Left renal cortex interstitium (tissue), 4 donors: ENCODE results near the gene TUBG2. TPM values are rescaled to one million over a fixed set of nuclear protein-coding genes. Genes with fewer than 3 reads are reported as not detected.

ENCODE experiments used
- DNase-seq, 4 donors: peaks; one replicate each; pipeline ENCODE4 v3.0.0-alpha.2; 2013; ENCODE audit warnings: low read depth in 4 of 4, low spot score in 2 of 4, missing footprints in 1 of 4
- polyA plus RNA-seq, 4 donors: library from polyadenylated mRNA; unstranded; fragments of 120-200 nt; gene quantifications; one replicate each; pipeline ENCODE4 v1.2.1, GENCODE V29; 2013; ENCODE audit not compliant: insufficient read length in 4 of 4

TUBG2 gene
- polyA plus RNA-seq, 4 donors: 19.4 to 42.2 (median 30.5) TPM

- no peak for DNase-seq
Measured at GRCh38 chr17:42692489-42692888, 33.4 kb downstream of the TUBG2 start.

- no peak for DNase-seq
Measured at GRCh38 chr17:42694524-42694923, 35.4 kb downstream of the TUBG2 start.

GRCh38 chr17:42695500-42695899 is 36.4 kb downstream of the TUBG2 start:
- DNase-seq: no peak

- no peak for DNase-seq
Measured at GRCh38 chr17:42697108-42697811, 38.2 kb downstream of the TUBG2 start.

GRCh38 chr17:42698736-42699414 is 39.8 kb downstream of the TUBG2 start:
- no peak for DNase-seq

- no peak for DNase-seq
Measured at GRCh38 chr17:42699415-42699740, 40.3 kb downstream of the TUBG2 start.

- no peak for DNase-seq
Measured at GRCh38 chr17:42700586-42701289, 41.7 kb downstream of the TUBG2 start.

GRCh38 chr17:42702446-42702845 is 43.4 kb downstream of the TUBG2 start:
- no peak for DNase-seq

GRCh38 chr17:42704490-42704836 is 45.4 kb downstream of the TUBG2 start:
- no peak for DNase-seq

GRCh38 chr17:42704837-42705494 is 45.9 kb downstream of the TUBG2 start:
- no peak for DNase-seq

GRCh38 chr17:42706732-42707131 is 47.6 kb downstream of the TUBG2 start:
- DNase-seq: no peak

GRCh38 chr17:42708588-42708987 is 49.5 kb downstream of the TUBG2 start:
- no peak for DNase-seq

GRCh38 chr17:42709561-42709960 is 50.5 kb downstream of the TUBG2 start:
- no peak for DNase-seq

Other genes starting within 250 kb of the TUBG2 start
- 10 to 100 TPM; 58.0 to 85.6 (median 68.6) TPM for gene CAVIN1, start 236.0 kb upstream of the TUBG2 start, polyA plus RNA-seq
- gene ATP6V0A1, start 200.4 kb upstream of the TUBG2 start, polyA plus RNA-seq: 10 to 100 TPM; 41.5 to 73.0 (median 57.7) TPM
- 10 to 100 TPM; 19.3 to 29.7 (median 25.6) TPM for gene NAGLU, start 123.0 kb upstream of the TUBG2 start, polyA plus RNA-seq
- gene HSD17B1, start 106.4 kb upstream of the TUBG2 start, polyA plus RNA-seq: 1 to 10 TPM; 3.2 to 6.2 (median 5.2) TPM
- gene COASY, start 97.1 kb upstream of the TUBG2 start, polyA plus RNA-seq: 10 to 100 TPM; 57.7 to 67.1 (median 59.9) TPM
- gene MLX, start 92.2 kb upstream of the TUBG2 start, polyA plus RNA-seq: 10 to 100 TPM; 33.4 to 42.6 (median 35.8) TPM
- 10 to 100 TPM; 16.2 to 23.4 (median 18.3) TPM for gene PSMC3IP, start 81.6 kb upstream of the TUBG2 start, polyA plus RNA-seq
- 10 to 100 TPM; 41.9 to 65.7 (median 51.1) TPM for gene RETREG3, start 49.9 kb upstream of the TUBG2 start, polyA plus RNA-seq
- gene TUBG1, start 49.6 kb upstream of the TUBG2 start, polyA plus RNA-seq: 10 to 100 TPM; 54.4 to 63.9 (median 55.8) TPM
- gene PLEKHH3, start 17.7 kb downstream of the TUBG2 start, polyA plus RNA-seq: 10 to 100 TPM; 12.3 to 23.0 (median 19.9) TPM
- 1 to 10 TPM in 3 of 4 donors, under 1 TPM in 1; 0.89 to 2.1 (median 1.5) TPM for gene CCR10, start 22.6 kb downstream of the TUBG2 start, polyA plus RNA-seq
- gene CNTNAP1, start 23.2 kb downstream of the TUBG2 start, polyA plus RNA-seq: 10 to 100 TPM in 1 of 4 donors, 1 to 10 TPM in 3; 8.1 to 11.1 (median 8.6) TPM
- 10 to 100 TPM; 32.5 to 65.2 (median 51.7) TPM for gene EZH1, start 85.8 kb downstream of the TUBG2 start, polyA plus RNA-seq
- gene RAMP2, start 101.9 kb downstream of the TUBG2 start, polyA plus RNA-seq: 100 to 1,000 TPM in 1 of 4 donors, 10 to 100 TPM in 3; 73.4 to 118 (median 93.3) TPM
- gene VPS25, start 114.2 kb downstream of the TUBG2 start, polyA plus RNA-seq: 100 to 1,000 TPM in 1 of 4 donors, 10 to 100 TPM in 3; 77.0 to 101 (median 93.4) TPM
- gene WNK4, start 121.3 kb downstream of the TUBG2 start, polyA plus RNA-seq: 10 to 100 TPM; 11.2 to 17.9 (median 12.7) TPM
- 100 to 1,000 TPM; 142 to 179 (median 160) TPM for gene COA3, start 139.4 kb downstream of the TUBG2 start, polyA plus RNA-seq
- 1 to 10 TPM in 3 of 4 donors, under 1 TPM in 1; 0.86 to 3.8 (median 2.1) TPM for gene CNTD1, start 139.6 kb downstream of the TUBG2 start, polyA plus RNA-seq
- gene BECN1, start 165.0 kb downstream of the TUBG2 start, polyA plus RNA-seq: 10 to 100 TPM; 68.8 to 86.1 (median 77.4) TPM
- 100 to 1,000 TPM in 2 of 4 donors, 10 to 100 TPM in 2; 92.6 to 111 (median 99.4) TPM for gene PSME3, start 174.1 kb downstream of the TUBG2 start, polyA plus RNA-seq
- 1 to 10 TPM in 2 of 4 donors, under 1 TPM in 2; 0.62 to 1.8 (median 1.4) TPM for gene AOC2, start 185.3 kb downstream of the TUBG2 start, polyA plus RNA-seq
- gene AOC3, start 191.9 kb downstream of the TUBG2 start, polyA plus RNA-seq: 1 to 10 TPM; 5.0 to 6.9 (median 5.5) TPM
- 1 to 10 TPM; 2.7 to 8.4 (median 5.7) TPM for gene G6PC1, start 241.5 kb downstream of the TUBG2 start, polyA plus RNA-seq